B cell (primary cell): ENCODE data around the gene CCDC3. TPM values are rescaled to one million over a fixed set of nuclear protein-coding genes. Genes with fewer than 3 reads are reported as not detected.

Experiments used
- ATAC-seq: fragments of 200-7000 bp; cut with Tn5 transposase; one replicate; pipeline ENCODE4 v1.10.0; 2021; ENCODE audit warnings: low read depth, mild to moderate bottlenecking, moderate number of reproducible peaks, moderate library complexity
- CTCF ChIA-PET: fragments of 350-600 bp; sonication (Branson Sonifier 250); formaldehyde crosslinking; loops from one replicate; lab custom pipeline; 2021; ENCODE audit warnings: antibody characterized with exemption, inconsistent platforms; lab: Charles Lee
- POLR2A ChIA-PET: fragments of 350-600 bp; sonication (Branson Sonifier 250); formaldehyde crosslinking; loops from one replicate; lab custom pipeline; 2021; ENCODE audit warnings: antibody characterized with exemption; lab: Charles Lee
- DNase-seq: peaks from one replicate; pipeline ENCODE4 v3.0.0; 2013
- H2AFZ ChIP-seq: 2 replicates; pipeline ENCODE4 v1.6.1; 2012; ENCODE audit warnings: mild to moderate bottlenecking, low read depth, low read length; ENCODE audit not compliant: insufficient read depth, poor library complexity, severe bottlenecking
- H3K27ac ChIP-seq, 2 donors: 1 replicate in 1 of 2; 2 replicates in 1 of 2; pipeline ENCODE4 v1.5.1; 2012 to 2013; ENCODE audit warnings: low read length in 2 of 2, mild to moderate bottlenecking in 2 of 2, moderate library complexity in 1 of 2
- H3K27me3 ChIP-seq, 4 experiments: fragments of 200-600 bp in 1 of 4; sonication (generic) in 1 of 4; replicated peaks in 1 of 4; 1 replicate in 2 of 4; 2 replicates in 2 of 4; pipeline versions ENCODE4 v1.6.1 to v1.7.0; 2013 to 2016; ENCODE audit warnings: low read length in 3 of 4, mild to moderate bottlenecking in 2 of 4, mixed read lengths in 1 of 4, moderate library complexity in 1 of 4; ENCODE audit not compliant: insufficient read depth in 4 of 4, control insufficient read depth in 3 of 4; ENCODE audit errors: control extremely low read depth in 1 of 4
- H3K36me3 ChIP-seq, 2 experiments: replicated peaks in 1 of 2; 1 replicate in 1 of 2; 2 replicates in 1 of 2; pipeline versions ENCODE4 v1.6.1 to v1.7.1; 2013; ENCODE audit warnings: low read length in 1 of 2; ENCODE audit not compliant: insufficient read depth in 2 of 2, control insufficient read depth in 1 of 2; ENCODE audit errors: control extremely low read depth in 1 of 2, extremely low read depth in 1 of 2
- H3K4me1 ChIP-seq, 2 donors: fragments of 200-600 bp in 1 of 2; sonication (generic) in 1 of 2; 1 replicate in 1 of 2; 2 replicates in 1 of 2; pipeline versions ENCODE4 v1.5.1 to v1.6.1; 2013 to 2017; ENCODE audit warnings: low read length in 2 of 2; ENCODE audit not compliant: control insufficient read depth in 2 of 2, insufficient read depth in 2 of 2
- H3K4me2 ChIP-seq: replicated peaks from 2 replicates; pipeline ENCODE3; 2012; ENCODE audit warnings: mild to moderate bottlenecking, low read depth, low read length; ENCODE audit not compliant: poor library complexity, severe bottlenecking
- H3K4me3 ChIP-seq, 5 experiments: fragments of 200-600 bp in 1 of 5; sonication (generic) in 1 of 5; 1 replicate in 3 of 5; 2 replicates in 2 of 5; pipeline versions ENCODE4 v1.5.1 to v1.7.0; 2011 to 2016; ENCODE audit warnings: low read length in 4 of 5, mild to moderate bottlenecking in 4 of 5, low read depth in 2 of 5, control low read depth in 1 of 5, moderate library complexity in 1 of 5; ENCODE audit not compliant: insufficient read depth in 1 of 5; ENCODE audit errors: control extremely low read depth in 1 of 5, extremely low read depth in 1 of 5
- H3K79me2 ChIP-seq: fragments of 200-600 bp; sonication (generic); one replicate; pipeline ENCODE4 v1.6.0; 2016; ENCODE audit warnings: low read length; ENCODE audit not compliant: control insufficient read depth, insufficient read depth
- H3K9ac ChIP-seq: fragments of 200-600 bp; sonication (generic); 2 replicates; pipeline ENCODE4 v1.6.1; 2017; ENCODE audit warnings: mild to moderate bottlenecking, low read length, moderate library complexity
- H3K9me3 ChIP-seq, 3 donors: one replicate each; pipeline versions ENCODE4 v1.6.1 to v1.7.1; 2013; ENCODE audit warnings: low read length in 2 of 3; ENCODE audit not compliant: control insufficient read depth in 2 of 3, insufficient read depth in 1 of 3; ENCODE audit errors: control extremely low read depth in 1 of 3
- H4K20me1 ChIP-seq: 2 replicates; pipeline ENCODE4 v1.6.0; 2012; ENCODE audit warnings: mild to moderate bottlenecking, low read length; ENCODE audit not compliant: insufficient read depth, control insufficient read depth, poor library complexity, severe bottlenecking
- H3K27ac Mint-ChIP-seq: one replicate; pipeline ENCODE4 v1.8.0; 2021; ENCODE audit warnings: mixed read lengths
- H3K27me3 Mint-ChIP-seq: one replicate; pipeline ENCODE4 v1.8.0; 2021; ENCODE audit warnings: mixed read lengths
- H3K4me1 Mint-ChIP-seq: one replicate; pipeline ENCODE4 v1.8.0; 2021; ENCODE audit warnings: mixed read lengths
- H3K4me3 Mint-ChIP-seq: one replicate; pipeline ENCODE4 v1.8.0; 2021; ENCODE audit warnings: mixed read lengths
- H3K9me3 Mint-ChIP-seq: one replicate; pipeline ENCODE4 v1.8.0; 2022; ENCODE audit warnings: mixed read lengths; ENCODE audit not compliant: insufficient read depth
- CTCF ChIP-seq: fragments of 200-600 bp; IDR thresholded peaks from one replicate; pipeline ENCODE4 v1.8.0; 2022; ENCODE audit warnings: antibody characterized with exemption, mild to moderate bottlenecking
- EZH2 ChIP-seq: IDR thresholded peaks from 2 replicates; pipeline ENCODE4 v1.6.1; 2012; ENCODE audit warnings: borderline replicate concordance, low read depth, mild to moderate bottlenecking, moderate library complexity, low read length; ENCODE audit not compliant: insufficient read depth, poor library complexity, severe bottlenecking
- WGBS: methylation state at CpG from one replicate; pipeline ENCODE4 v1.1.5; 2013; ENCODE audit warnings: missing lambda C conversion rate; ENCODE audit not compliant: insufficient coverage; 5-methylcytosine and 5-hydroxymethylcytosine counted together
- intact Hi-C: fragments of 100-400 bp; cut with micrococcal nuclease; formaldehyde crosslinking; loops from one replicate; pipeline ENCODE4 v1.10.0; 2022
- polyA plus RNA-seq: library from polyadenylated mRNA; depleted of rRNA; stranded (reverse); fragments of >200 nt; gene quantifications from 2 replicates; pipeline ENCODE4 v1.2.3, GENCODE V29; 2012
- total RNA-seq, 2 donors: library from RNA; stranded (reverse); fragments of 120-200 nt in 1 of 2; gene quantifications; 1 replicate in 1 of 2; 2 replicates in 1 of 2; pipeline versions ENCODE4 v1.2.3 to v1.2.4, GENCODE V29; 2013 to 2022

Gene CCDC3
- total and polyA plus RNA-seq, 2 donors (not counting 1 experiment from before 2014, with no cell fraction given), result 0.12 TPM; not detected in 1

GRCh38 chr10:12873172-12873571, 128.3 kb downstream of the CCDC3 start:
- Histone ChIP-seq H3K4me1 (no peaks in the 10 kb centered on the region), H4K20me1 (no peaks in the 10 kb centered on the region), H3K4me2 (no peak overlapping the region), H3K27me3 (no peaks in the 10 kb centered on the region), H3K36me3 (no peaks in the 10 kb centered on the region), H3K9ac (no peak overlapping the region), H3K27ac (no peak overlapping the region), H3K4me3 (no peak overlapping the region), H3K9me3 (no peaks in the 10 kb centered on the region), H2AFZ (no peak overlapping the region), H3K79me2 (no peaks in the 10 kb centered on the region)
- intact Hi-C loops, result no loop called here
- H3K4me1 Mint-ChIP-seq, result no peaks in the 10 kb centered on the region
- ChIA-PET CTCF (no interaction called here), POLR2A (no interaction called here)
- WGBS, result 93% methylated on average over 7 of the region's 8 CpGs
- H3K27ac Mint-ChIP-seq, result no peak overlapping the region
- TF ChIP-seq EZH2 (no peak), CTCF (no peak)
- H3K4me3 Mint-ChIP-seq, result no peak overlapping the region
- no peaks in the 10 kb centered on the region for H3K9me3 Mint-ChIP-seq
- peaks cover 3% of the 10 kb centered on the region for H3K27me3 Mint-ChIP-seq
- DNase-seq (no peak), ATAC-seq (no peak)

DNA sequence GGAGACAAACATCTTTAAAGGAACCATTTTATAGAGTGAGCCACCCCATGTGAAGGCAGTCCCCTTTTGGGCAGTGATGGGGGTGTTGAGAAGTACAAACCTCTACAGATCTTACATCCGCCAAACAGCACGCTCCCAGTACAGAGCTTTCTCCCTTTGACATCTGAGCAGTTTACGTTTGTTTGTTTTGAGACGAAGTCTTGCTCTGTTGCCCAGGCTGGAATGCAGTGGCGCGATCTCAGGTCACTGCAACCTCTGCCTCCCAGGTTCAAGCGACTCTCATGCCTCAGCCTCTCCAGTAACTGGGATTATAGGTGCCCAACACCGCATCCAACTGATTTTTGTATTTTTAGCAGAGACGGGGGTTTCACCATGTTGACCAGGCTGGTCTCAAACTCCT, 128.9 kb downstream of the CCDC3 start:
- no peak overlapping the region for H3K27ac Mint-ChIP-seq
- H3K4me3 Mint-ChIP-seq, result no peak overlapping the region
- Histone ChIP-seq H3K36me3 (no peaks in the 10 kb centered on the region), H3K9ac (no peak overlapping the region), H3K27ac (no peak overlapping the region), H3K4me1 (no peaks in the 10 kb centered on the region), H3K9me3 (no peaks in the 10 kb centered on the region), H3K27me3 (no peaks in the 10 kb centered on the region), H4K20me1 (no peaks in the 10 kb centered on the region), H3K79me2 (no peaks in the 10 kb centered on the region), H3K4me3 (no peak overlapping the region), H2AFZ (no peak overlapping the region), H3K4me2 (no peak overlapping the region)
- TF ChIP-seq CTCF, result no peak
- TF ChIP-seq EZH2, result no peak
- H3K4me1 Mint-ChIP-seq, result no peaks in the 10 kb centered on the region
- CTCF ChIA-PET, result no interaction called here
- POLR2A ChIA-PET, result no interaction called here
- WGBS, result 96% methylated on average over 9 of the region's 9 CpGs
- H3K27me3 Mint-ChIP-seq, result peaks cover 3% of the 10 kb centered on the region
- ATAC-seq (no peak), DNase-seq (no peak)
- no peaks in the 10 kb centered on the region for H3K9me3 Mint-ChIP-seq
- intact Hi-C loops, result no loop called here
